ENCODE data around the gene NCOA6.

Gene NCOA6

DNA sequence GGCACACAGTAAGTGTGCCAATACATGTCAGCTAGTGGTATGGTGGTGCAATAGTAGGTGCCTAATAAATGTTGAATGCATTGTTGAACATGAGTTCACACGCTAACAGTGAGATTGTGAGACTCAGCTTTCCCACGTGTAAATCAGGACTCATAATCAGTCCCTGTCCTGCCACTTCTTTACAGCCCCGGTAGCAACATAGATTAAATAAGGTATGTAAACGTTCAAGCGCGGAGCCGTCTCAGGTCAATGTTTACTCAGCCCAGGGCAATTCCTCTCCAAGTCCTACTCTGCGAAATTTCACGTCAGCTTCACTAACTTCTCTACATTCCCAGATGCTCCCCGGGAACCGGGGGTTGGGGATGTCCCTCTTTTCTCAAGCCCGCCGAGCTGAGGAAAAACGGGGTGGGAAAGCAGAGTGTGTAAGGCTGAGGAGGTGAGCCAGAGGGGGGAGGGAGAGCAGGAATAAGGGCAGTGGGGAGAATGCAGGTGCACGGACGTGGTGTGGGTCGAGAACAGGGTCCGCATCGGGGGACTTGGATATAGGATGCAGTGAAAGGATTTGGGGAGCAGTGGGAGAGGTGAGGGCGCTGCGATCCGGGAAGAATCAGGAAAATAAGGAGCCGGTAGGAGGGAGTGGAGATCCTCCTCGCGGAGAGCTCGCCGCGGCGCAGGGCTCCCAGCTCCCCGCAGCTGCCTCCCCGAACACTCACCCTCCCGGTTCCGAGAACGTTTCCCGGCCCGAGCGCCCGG is 121.9 kb downstream of the NCOA6 start:
- peak; percentile 3 for DNase-seq

DNA sequence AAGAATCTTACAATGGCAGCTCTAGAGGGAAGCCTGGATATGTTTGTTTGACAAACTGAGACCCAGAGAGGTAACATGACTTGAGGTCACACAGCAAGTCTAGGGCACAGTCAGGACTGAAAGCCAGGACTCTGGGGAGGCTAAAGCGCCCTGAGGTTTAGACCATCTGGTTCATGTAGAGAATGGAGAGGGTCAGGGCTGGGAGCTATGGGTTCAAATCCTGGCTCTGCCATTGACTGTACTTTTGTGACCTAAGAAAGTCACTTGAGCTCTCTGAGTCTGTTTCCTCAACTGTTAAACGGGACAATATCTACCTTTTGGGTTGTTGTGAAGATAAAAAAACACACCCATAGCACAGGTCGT is 122.4 kb downstream of the NCOA6 start:
- DNase-seq = no peak

DNA sequence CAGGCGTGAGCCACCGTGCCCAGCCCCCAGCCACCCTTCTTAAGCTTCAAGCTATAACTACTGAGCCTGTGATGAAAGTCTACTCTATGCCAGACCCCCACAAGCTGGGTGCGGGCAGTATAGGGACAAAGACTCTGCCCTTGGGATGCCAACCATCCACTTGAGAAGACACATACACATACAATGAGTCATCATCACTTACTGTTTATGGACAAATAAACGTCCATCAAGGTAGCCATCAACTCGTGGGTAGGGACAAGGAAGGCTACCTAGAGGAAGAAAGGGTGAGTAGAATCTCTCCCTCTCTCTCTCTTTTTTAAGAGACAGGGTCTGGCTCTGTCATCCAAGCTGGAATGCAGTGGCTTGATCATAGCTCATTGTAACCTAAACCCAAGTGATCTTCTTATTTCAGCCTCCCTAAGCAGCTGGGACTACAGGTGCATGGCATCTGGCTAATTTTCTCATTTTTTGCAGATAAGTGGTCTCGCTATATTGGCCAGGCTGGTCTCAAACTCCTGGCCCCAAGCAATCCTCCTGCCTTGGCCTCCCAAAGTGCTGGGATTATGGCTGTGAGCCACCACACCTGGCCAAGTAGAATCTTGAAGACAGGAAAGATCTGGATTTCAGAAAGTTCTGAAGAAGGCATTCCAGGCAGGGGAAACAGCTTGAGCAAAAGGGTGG is 123.9 kb downstream of the NCOA6 start:
- no peak for DNase-seq

DNA sequence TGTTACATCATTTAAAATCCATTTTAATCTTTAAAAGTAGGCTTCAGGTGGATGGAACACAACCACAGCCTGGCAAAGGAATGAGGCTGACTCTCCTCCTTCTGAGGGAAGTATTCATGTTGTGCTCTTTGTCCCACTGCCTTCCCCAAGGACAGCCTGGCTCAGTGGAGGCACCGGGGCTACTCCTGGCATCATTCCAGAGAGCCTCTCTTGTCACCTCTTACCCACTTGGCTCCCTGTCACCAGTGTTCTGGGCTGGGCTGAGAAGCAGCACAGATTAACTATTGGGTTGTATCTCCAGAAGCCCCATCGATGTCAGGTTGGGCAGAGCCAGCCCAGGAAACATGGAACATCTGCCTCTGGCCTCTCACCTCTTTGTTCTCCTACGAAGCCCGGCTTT is 132.0 kb downstream of the NCOA6 start:
- DNase-seq = no peak

DNA sequence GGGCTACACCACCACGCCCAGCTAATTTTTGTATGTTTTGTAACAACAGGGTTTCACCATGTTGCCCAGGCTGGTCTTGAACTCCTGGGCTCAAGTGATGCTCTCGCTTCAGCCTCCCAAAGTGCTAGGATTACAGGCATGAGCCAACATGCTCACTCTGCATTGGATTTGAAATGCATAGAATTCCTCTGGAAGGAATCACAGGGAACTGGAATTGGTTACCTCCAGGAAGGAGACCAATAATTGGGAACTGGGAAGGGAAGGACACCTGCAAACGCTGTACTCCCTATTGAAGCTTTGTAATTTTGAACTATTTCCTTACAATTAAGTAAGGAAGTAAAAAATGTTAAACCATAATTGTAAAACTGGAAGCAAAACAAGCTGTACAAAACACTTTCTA is 133.6 kb downstream of the NCOA6 start:
- DNase-seq = no peak

DNA sequence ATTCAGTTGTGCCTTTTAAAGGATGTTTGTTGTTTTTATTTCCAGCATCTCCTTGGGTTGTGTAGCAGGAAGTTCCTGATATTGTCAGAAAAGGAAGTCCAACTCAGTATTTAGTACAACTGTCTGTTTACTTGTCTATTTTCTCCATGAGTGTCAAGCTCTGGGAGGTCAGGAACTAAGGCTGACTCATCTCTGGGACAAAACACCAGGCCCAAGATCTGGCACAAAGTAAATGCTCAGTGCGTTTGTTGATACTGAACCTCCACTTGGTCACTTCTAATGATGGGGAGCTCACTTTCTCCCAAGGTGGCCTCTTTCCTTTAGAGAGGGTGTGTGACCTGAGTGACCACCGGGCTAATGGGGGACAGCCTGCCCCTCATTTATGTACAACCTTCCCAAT is 136.0 kb downstream of the NCOA6 start:
- no peak for DNase-seq

DNA sequence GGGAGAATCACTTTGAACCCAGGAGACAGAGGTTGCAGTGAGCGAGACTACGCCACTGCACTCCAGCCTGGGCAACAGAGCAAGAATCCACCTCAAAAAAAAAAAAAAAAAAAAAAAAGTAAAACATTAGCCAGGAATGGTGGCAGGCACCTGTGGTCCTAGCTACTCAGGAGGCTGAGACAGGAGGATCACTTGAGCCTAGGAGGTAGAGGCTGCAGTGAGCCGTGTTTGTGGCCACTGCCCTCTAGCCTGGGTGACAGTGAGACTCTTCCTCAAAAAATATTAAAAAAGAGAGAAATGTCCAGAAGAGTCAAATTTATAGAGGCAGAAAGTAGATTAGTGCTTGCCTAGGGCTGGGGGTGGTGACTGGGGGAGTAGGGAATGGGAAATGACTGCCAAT is 141.8 kb downstream of the NCOA6 start:
- no peak for DNase-seq

DNA sequence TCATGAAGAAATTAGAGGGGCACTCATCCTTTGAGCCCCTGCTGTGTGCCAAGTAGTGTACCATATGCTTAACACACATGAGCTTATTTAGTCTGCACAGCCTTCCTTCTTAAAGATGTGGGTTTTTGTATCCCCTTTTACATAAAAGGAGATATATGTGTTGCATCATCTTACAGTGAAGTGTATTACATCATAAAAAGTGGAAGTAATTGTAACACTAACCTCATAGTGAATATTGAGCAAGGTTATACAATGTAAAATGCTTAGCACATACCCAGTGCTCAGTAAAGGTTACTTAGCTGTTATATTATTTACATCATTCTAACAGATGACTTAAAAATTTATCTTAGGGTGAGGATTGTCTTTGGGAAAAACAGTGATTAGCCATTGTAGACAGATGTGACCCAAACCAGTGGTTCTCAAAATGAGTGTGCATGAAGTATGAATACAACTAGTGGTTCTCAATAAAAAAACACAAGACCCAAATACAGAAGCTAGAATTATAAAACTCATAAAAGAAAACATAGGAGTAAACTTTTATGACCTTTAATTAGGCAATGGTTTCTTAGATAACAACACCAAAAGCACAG is 144.8 kb downstream of the NCOA6 start:
- DNase-seq = no peak

DNA sequence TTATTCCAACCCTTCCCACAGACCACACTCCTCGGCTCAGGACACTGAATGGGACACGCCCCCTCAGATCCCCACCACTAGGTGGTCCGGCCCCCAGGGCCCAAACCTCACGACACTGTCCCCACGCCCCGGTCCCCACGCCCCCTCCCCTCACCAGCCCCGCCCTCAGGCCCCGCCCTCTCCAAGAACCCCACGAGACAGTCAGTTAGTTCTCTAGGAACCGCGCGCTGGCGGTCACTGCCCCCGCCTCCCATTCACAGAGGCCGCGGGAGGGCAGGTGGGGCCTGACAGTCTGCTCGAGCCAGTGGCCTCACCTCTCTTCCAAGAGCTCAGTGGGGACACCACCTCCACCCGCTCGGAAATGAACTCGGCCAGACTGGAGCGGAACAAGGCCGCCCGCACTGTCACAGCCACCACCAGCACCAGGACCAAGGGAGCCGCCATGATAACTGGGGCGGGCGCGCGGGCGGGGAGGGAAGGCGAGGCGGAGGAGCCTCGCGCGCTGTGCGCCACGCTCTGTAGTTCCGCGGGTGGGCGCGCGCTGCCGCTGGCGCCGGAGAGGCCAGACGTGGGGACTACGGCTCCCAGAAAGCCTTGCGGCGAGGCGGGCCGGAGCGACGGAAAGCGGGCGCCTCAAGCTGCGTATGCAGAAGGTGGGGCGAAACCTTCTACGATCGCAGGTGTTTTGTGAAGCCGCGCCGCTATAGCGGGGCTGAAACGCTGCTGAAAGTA is 148.6 kb downstream of the NCOA6 start, which contains the start of gene PIGU:
PIGU (minus strand) TSS at position 451 of the 732 bp plus-strand sequence; CDS start at position 444, 7 bp downstream.
- DNase-seq = peak; percentile 89

DNA sequence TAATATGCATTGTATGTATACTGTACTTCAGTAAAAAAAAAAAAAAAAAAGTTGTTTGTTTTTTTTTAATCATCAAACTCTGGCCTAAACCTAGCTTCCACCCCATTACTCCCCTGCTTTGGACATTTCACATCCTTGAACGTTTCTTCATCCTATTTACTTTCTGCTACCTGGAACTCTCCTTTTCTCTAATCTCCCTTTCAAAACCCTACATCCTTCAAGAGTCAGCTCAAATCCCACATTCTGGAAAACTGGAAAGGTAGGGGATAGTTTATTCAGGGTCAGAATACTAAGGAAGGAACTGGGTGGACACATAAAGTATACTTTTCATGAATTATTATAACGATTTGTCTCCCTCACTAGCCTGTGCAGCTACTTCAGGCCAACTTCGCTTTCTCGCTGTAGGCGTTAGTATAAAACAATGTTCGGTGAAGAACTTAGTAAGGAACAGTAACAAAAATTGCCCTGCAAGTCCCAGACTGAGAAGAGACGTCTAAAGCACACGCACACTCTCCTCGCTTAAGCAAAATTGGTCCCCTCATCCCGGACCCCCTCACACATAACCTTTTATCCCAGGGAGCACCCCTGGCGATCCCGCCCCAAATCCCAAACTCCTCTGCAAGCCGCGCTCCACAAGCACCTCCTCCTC is 149.3 kb downstream of the NCOA6 start:
- DNase-seq = no peak

DNA sequence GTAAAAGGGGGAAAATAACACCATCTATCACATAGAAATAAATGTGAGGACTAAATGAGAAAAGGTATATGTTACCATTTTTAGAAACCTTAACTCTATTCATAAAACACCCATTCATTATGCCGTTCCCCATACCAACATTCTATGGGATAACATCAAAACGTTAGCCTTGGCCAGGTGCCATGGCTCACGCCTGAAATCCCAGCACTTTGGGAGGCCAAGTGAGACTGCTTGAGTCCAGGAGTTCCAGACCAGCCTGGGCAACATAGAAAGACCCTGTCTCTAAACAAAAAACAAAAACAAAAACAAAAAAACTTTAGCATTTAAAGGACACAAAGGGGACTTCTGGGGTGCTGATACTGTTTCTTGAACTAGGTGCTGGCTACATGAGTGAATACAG is 149.9 kb downstream of the NCOA6 start:
- DNase-seq = no peak

DNA sequence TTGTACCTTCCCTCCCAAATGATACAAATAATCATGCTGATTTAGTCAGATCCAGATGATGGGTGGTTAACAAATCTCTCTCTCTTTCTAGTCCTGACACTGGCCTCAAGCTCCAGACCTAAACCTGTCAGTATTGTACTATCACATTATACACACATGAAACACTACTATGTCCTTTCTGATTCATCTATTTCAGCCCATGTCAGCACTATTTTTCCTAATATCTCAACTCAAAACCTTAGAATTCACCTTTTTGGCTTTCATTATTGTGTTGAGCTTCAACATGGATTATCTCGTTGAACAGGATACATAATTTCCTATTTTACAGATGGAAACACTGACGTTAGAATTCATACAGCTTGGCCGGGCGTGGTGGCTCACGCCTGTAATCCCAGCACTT is 152.0 kb downstream of the NCOA6 start:
- DNase-seq = no peak

DNA sequence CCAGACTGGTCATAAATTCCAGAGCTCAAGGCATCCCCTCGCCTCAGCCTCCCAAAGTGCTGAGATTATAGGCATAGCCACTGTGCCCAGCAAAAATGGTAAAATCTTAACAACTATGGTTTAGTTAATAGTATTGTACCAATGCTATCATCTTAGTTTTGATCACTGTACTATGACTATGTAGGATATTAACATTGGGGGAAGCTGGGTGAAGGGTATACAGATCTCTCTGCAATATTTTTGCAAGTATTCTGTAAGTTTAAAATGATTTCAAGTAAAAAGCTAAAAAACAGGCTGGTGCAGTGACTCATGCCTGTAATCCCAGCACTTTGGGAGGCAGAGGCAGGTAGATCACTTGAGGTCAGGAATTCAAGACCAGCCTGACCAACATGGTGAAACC is 156.4 kb downstream of the NCOA6 start:
- DNase-seq = no peak

All from fibroblast of upper back skin (primary cell).